ENCODE data around the gene TRIM54.

DNA sequence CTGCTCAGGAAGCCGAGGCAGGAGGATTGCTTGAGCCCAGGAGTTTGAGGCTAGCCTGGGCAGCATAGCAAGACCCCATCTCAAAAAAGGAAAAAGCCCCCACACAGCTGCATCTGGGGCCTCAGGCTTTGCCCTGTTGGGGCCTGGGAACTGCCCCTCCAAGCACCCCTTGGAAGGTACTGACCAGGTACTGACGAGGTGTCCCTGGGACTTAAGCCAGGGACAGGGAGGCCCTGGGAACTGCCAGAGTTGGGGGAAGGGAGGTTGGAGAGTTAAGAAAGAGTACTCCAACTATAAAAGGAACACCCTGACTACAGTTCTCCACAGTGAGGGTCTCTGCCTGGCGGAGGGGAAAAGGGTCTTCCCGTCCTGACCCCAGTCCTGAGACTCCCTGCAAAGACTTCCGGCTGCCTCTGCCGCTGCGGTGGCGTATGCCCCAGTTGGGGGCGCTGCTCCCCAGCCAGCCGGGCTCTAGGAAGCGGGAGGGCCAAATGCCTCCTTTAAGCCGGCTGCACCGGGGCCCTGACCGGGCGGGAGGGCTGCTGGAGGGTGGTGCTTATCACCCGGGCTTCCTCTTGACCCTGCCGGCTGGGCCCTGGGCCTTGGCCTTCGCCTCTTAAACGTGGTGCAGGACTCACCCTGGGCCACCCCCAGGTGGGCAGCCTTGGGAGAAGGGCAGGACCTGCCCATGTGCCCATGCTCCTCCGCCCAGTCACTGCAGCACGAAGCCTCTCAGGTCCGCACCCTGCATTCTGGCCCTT lies 32.2 kb upstream of the TRIM54 start:
- TF ChIP-seq, protein P1, sequence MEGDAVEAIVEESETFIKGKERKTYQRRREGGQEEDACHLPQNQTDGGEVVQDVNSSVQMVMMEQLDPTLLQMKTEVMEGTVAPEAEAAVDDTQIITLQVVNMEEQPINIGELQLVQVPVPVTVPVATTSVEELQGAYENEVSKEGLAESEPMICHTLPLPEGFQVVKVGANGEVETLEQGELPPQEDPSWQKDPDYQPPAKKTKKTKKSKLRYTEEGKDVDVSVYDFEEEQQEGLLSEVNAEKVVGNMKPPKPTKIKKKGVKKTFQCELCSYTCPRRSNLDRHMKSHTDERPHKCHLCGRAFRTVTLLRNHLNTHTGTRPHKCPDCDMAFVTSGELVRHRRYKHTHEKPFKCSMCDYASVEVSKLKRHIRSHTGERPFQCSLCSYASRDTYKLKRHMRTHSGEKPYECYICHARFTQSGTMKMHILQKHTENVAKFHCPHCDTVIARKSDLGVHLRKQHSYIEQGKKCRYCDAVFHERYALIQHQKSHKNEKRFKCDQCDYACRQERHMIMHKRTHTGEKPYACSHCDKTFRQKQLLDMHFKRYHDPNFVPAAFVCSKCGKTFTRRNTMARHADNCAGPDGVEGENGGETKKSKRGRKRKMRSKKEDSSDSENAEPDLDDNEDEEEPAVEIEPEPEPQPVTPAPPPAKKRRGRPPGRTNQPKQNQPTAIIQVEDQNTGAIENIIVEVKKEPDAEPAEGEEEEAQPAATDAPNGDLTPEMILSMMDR (IDR thresholded peaks at IDR 0.05; ENCODE audit: extremely low read depth in 1 of 2, insufficient read depth in 1 of 2, low read depth in 1 of 2, low read length in 2 of 2): peak; percentile 83 to 89
- TF ChIP-seq POLR2A (IDR thresholded peaks at IDR 0.05; ENCODE audit: low read depth, low read length) (no peak), POLR2AphosphoS5 (IDR thresholded peaks at IDR 0.05; ENCODE audit: insufficient read depth, low read depth, low read length) (no peak), MAX (IDR thresholded peaks at IDR 0.05; ENCODE audit: insufficient read depth, insufficient read length) (no peak), EZH2 (IDR thresholded peaks at IDR 0.05; ENCODE audit: borderline replicate concordance, low read depth, low read length, severe bottlenecking) (no peak), GATA2 (IDR thresholded peaks at IDR 0.05; ENCODE audit: insufficient read depth, insufficient read length, low read depth, low read length) (no peak)
